ENCODE results near the gene COMT.

The COMT gene

DNA sequence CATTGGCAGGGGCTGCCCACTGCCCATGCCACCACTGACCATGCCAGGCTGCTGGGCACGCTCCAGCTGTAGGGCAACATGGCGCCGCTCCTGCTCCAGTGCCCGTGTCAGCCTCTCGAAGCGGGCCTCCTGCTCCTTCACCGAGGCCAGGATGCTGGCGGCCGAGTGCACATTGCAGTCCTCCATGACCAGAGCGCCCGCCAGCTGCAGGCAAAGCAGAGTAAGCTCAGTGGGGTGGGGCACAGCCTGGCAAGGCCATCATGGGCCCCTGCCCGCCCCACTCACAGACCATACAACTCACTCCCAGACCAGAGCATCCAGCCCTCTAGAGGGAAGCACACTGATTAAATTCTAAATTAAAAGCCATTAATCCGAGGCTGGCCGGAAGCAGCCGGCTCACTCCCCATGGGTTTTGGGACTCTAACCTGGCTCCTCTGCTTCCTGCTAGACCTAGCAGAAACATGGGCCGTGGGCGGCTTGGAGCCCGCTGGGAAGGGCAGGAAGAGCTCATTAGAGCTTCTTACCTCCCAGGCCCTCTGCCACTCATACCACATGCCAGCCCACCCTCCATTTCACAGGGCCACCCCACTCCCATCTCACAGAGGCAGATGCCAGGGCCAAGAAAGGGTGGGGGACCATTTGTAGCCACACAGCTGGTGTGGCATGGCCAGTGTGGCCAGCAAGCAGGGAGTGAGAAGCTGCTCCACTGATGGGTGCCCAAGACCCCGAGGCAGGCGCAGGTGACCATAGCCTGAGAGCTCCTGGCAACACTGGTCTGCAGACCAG lies 49.2 kb downstream of the COMT start:
- Histone ChIP-seq H3K9ac (ENCODE audit: low read depth, low read length) (no peak overlapping the region), H3K27me3 (ENCODE audit: insufficient read depth, low read length) (no peaks in the 10 kb centered on the region), H3K36me3 (ENCODE audit: insufficient read depth, low read length) (no peaks in the 10 kb centered on the region), H3K4me3 (ENCODE audit: low read length) (no peak overlapping the region), H3K9me3 (ENCODE audit: insufficient read depth, low read depth, low read length) (no peaks in the 10 kb centered on the region), H3K27ac (ENCODE audit: low read depth, low read length) (no peak overlapping the region), H3K4me1 (ENCODE audit: insufficient read depth, low read length) (peaks cover 5% of the 10 kb centered on the region; the same call in 1 of the 2 replicates)
- WGBS: 94% methylated on average over 20 of the region's 20 CpGs

DNA sequence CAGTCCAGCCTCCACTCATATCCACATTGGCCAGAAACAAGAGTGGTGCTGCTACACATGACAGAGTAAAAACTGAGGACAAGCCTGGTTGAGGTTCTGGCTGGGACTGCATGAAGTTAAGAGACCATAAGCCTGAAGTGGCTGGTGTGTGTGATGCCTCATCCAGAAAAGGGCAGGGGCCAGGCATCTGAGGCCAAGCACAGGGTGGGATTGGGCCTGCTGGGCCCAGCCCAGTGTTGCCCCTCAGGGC lies 49.7 kb downstream of the COMT start:
- Histone ChIP-seq H3K4me3 (ENCODE audit: low read length) (no peak overlapping the region), H3K4me1 (ENCODE audit: insufficient read depth, low read length) (no peaks in the 10 kb centered on the region), H3K9ac (ENCODE audit: low read depth, low read length) (no peak overlapping the region), H3K36me3 (ENCODE audit: insufficient read depth, low read length) (no peaks in the 10 kb centered on the region), H3K27ac (ENCODE audit: low read depth, low read length) (no peak overlapping the region), H3K9me3 (ENCODE audit: insufficient read depth, low read depth, low read length) (no peaks in the 10 kb centered on the region), H3K27me3 (ENCODE audit: insufficient read depth, low read length) (no peaks in the 10 kb centered on the region)

DNA sequence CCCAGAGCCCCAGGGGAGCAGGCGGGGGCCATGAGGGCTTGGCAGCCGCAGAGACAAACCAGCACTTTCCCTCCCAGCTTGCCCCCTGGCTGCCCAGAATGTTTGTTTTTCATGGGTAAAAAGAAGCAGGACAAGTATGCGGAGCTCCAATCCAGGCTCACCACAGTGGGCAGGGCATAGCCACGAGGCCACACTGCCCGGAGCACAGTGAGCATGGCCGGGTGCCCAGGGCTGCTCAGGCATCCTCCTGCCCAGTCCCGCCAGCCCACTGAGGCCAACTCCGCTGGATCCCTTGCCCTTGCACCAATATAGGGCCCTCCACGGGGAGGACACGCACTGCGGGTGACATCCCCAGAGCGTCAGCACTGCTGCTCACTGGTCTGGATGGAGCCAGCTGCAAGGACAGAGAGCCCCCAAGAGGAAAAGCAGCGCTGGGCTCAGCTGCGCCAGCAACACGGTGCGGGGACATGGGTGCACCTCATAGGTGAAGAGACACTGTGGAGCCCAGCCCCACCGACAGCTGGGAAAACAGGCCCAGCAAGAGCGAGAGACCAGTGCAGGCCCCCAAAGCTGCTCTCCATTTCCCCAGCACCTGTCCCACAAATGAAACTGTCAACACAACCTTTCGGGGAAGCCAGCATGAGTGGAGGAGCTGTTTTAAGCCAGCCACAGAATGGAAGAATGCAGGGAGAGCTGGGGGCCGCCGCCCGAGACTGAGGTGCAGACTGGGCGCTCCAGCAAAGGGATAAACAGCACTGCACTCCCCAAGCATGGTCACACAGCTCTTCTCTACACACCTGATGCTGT lies 50.3 kb downstream of the COMT start:
- no peak overlapping the region for H3K27ac ChIP-seq (ENCODE audit: low read depth, low read length)
- no peak overlapping the region for H3K9ac ChIP-seq (ENCODE audit: low read depth, low read length)
- no peaks in the 10 kb centered on the region for H3K36me3 ChIP-seq (ENCODE audit: insufficient read depth, low read length)
- no peaks in the 10 kb centered on the region for H3K27me3 ChIP-seq (ENCODE audit: insufficient read depth, low read length)
- whole genome bisulfite sequencing: 91% methylated on average over 23 of the region's 23 CpGs
- H3K9me3 ChIP-seq (ENCODE audit: insufficient read depth, low read depth, low read length): no peaks in the 10 kb centered on the region
- no peak overlapping the region for H3K4me3 ChIP-seq (ENCODE audit: low read length)
- no peaks in the 10 kb centered on the region for H3K4me1 ChIP-seq (ENCODE audit: insufficient read depth, low read length)

DNA sequence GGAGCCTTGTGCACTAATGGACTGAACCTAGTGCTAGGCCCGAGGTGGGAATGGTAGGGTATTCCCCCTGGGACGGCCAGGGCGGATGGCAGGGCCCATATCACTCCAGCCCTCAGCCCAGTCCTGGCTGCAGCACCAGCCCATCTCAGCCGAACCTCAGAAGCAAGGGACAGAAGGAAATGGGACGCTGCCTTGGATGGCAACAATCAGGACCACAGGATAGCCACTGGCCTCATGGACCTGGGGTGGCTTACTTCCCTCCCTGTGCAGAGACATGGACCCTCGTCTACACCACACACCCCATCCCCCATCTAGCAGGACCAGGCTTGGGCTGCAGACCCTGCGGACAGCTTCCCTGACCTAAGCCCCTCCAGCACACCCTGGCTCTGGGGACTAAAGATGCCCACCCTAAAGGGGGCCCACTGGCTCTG lies 50.9 kb downstream of the COMT start:
- 94% methylated on average over 7 of the region's 7 CpGs for WGBS
- no peaks in the 10 kb centered on the region for H3K4me1 ChIP-seq (ENCODE audit: insufficient read depth, low read length)
- H3K27me3 ChIP-seq (ENCODE audit: insufficient read depth, low read length): no peaks in the 10 kb centered on the region
- no peaks in the 10 kb centered on the region for H3K9me3 ChIP-seq (ENCODE audit: insufficient read depth, low read depth, low read length)
- H3K9ac ChIP-seq (ENCODE audit: low read depth, low read length): no peak overlapping the region
- H3K27ac ChIP-seq (ENCODE audit: low read depth, low read length): no peak overlapping the region
- no peak overlapping the region for H3K4me3 ChIP-seq (ENCODE audit: low read length)
- H3K36me3 ChIP-seq (ENCODE audit: insufficient read depth, low read length): no peaks in the 10 kb centered on the region

DNA sequence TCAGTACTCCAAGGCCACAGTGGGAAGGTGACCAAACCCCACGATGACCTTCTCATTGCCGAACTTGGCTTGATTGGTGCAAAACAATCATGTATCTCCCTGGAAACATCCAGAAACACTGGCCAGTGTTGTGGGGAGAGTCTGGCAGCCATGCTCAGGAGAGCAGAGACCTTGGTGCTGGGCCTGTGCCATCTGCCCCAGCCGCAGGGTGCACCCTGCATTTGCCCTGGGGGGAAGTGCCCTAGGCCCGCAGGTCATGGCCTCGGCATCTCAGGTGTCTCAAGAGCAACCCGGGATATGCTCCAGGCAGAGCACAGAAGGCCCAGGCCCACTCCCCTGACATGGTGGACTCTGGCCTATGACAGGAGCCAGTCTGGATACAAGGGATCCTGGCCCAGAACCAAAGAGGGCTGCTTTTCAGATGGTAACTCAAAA lies 51.4 kb downstream of the COMT start:
- Histone ChIP-seq H3K4me1 (ENCODE audit: insufficient read depth, low read length) (no peaks in the 10 kb centered on the region), H3K27ac (ENCODE audit: low read depth, low read length) (no peak overlapping the region), H3K36me3 (ENCODE audit: insufficient read depth, low read length) (no peaks in the 10 kb centered on the region), H3K4me3 (ENCODE audit: low read length) (no peak overlapping the region), H3K9ac (ENCODE audit: low read depth, low read length) (no peak overlapping the region), H3K27me3 (ENCODE audit: insufficient read depth, low read length) (no peaks in the 10 kb centered on the region), H3K9me3 (ENCODE audit: insufficient read depth, low read depth, low read length) (no peaks in the 10 kb centered on the region)
- WGBS: 93% methylated on average over 6 of the region's 6 CpGs

DNA sequence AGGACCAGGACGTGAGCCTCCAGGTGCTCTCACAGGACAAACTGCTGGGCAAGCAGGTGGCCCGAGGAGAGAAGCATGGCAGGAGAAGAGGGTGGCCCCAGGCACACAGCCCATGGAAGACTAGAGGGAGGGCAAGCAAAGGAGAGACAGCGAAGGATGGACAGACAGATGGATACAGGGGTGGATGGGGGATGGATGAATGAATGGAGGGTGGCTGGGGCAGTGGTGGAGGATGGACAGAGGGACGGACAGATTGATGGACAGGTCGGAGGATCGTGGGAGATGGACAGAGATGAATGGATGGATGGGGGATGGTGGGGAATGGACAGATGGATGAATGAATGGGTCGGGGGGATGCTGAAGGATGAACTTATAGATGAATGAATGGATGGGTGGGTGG lies 52.4 kb downstream of the COMT start:
- Histone ChIP-seq H3K27me3 (ENCODE audit: insufficient read depth, low read length) (no peaks in the 10 kb centered on the region), H3K36me3 (ENCODE audit: insufficient read depth, low read length) (no peaks in the 10 kb centered on the region), H3K9ac (ENCODE audit: low read depth, low read length) (no peak overlapping the region), H3K9me3 (ENCODE audit: insufficient read depth, low read depth, low read length) (no peaks in the 10 kb centered on the region), H3K4me1 (ENCODE audit: insufficient read depth, low read length) (peaks cover 8% of the 10 kb centered on the region; the same call in 1 of the 2 replicates), H3K4me3 (ENCODE audit: low read length) (no peak overlapping the region), H3K27ac (ENCODE audit: low read depth, low read length) (no peak overlapping the region)
- WGBS: 90% methylated on average over 7 of the region's 7 CpGs

DNA sequence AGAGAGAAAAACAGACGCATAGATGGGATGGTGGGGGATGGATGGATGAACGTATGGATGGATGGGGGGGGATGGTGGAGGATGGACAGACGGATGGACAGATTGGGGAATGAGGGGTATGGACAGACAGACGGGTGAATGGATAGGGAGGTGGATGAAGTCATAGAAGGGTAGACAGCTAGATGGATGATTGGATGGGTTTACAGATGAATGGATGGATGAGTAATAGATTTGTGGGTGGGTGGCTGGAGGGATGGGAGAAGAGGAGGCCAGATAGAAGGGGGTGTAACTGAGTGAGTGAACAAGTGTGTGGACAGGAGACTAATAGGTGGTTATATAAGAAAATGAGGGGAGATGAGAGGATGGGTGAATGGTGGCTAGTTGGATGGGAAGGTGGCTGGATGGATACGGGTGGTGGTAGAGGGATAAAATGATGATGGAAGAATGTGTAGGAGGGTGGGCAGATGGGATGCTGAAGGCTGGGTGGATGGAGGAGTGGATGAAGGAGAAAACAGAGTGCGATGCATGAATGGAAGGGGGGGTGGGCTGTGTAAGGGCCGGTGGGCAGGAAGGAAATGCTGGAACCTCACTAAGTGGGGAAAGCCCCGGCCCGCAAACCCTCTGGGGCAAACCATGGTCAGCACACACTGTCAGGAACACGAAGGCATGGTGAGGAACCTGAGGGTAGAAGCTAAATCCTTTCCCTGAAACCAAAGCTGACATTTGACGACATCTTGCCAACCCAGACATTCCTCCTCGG lies 53.5 kb downstream of the COMT start:
- Histone ChIP-seq H3K27ac (ENCODE audit: low read depth, low read length) (no peak overlapping the region), H3K9me3 (ENCODE audit: insufficient read depth, low read depth, low read length) (no peaks in the 10 kb centered on the region), H3K9ac (ENCODE audit: low read depth, low read length) (no peak overlapping the region), H3K27me3 (ENCODE audit: insufficient read depth, low read length) (no peaks in the 10 kb centered on the region), H3K4me1 (ENCODE audit: insufficient read depth, low read length) (peaks cover 12% of the 10 kb centered on the region), H3K4me3 (ENCODE audit: low read length) (no peak overlapping the region), H3K36me3 (ENCODE audit: insufficient read depth, low read length) (no peaks in the 10 kb centered on the region)
- WGBS: 92% methylated on average over 12 of the region's 12 CpGs

DNA sequence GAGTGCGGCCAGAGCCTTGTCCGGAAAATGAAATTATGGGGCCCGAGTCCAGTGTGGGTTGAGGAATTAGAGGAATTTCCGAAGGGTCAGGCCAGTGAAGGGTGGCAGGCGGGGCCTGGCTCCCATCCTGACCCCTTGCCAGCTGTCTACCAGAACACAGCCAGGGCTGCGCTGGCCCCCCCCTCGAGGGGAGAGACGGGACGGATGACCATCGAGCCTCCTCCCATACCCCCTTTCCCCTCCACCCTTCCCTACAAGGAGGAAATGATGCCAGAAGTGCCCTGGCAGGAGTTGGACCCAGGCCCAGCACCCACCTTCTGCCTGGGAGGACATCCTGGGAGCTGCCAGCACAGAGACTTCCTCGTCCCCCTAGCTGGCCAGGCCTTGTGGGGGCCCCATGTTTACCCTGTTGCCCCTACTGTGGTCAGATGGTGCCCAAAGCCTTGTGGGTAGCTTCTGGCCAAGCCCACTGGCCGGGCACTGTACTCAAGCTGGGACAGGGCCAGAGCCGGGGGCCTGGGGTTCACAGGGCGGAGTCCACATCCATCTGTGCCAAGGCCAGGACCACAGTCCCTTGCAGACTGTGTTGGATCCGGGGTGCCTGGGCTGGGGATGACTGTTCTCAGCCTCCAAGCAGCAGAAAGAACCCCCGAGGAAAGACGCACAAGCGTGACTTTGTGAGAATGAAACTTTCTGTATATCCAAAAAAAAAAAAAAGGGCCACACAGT lies 54.2 kb downstream of the COMT start:
- Histone ChIP-seq H3K27me3 (ENCODE audit: insufficient read depth, low read length) (no peaks in the 10 kb centered on the region), H3K4me1 (ENCODE audit: insufficient read depth, low read length) (peaks cover 19% of the 10 kb centered on the region), H3K9me3 (ENCODE audit: insufficient read depth, low read depth, low read length) (no peaks in the 10 kb centered on the region), H3K9ac (ENCODE audit: low read depth, low read length) (no peak overlapping the region), H3K4me3 (ENCODE audit: low read length) (no peak overlapping the region), H3K27ac (ENCODE audit: low read depth, low read length) (no peak overlapping the region), H3K36me3 (ENCODE audit: insufficient read depth, low read length) (no peaks in the 10 kb centered on the region)
- WGBS: 93% methylated on average over 18 of the region's 18 CpGs

DNA sequence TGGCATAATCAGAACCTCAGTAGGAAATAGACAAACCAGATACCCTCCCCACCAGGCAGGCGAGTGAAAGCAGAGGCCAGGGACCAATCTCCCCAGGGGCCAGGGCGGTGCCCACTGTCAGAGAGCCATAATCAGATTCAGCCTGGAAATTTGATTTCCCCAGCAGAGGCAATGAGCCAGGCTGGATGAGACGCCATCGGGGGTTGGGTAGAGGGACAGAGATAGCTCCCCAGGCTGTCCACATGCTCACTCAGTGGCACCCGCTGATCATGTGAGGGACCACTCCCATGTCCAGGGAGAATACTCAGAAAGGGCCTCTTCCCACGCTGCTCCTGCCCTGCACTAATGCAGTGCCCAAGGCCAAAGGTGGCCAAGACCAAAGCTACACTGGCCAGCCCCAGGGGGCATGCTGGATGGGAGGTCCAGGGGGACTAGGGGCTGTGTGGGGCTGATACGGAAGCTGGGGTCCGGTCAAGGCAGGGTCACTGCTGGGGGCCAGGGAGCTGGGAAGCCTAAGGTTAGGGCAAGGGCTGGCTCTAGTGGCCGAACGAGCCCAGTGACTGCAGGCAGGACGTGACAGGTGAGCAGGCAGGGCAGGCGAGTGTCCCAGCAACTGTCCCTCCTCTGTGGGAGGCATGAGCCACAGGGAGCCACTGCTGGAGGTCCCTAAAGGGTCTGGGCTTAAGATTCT lies 55.3 kb downstream of the COMT start:
- Histone ChIP-seq H3K9me3 (ENCODE audit: insufficient read depth, low read depth, low read length) (no peaks in the 10 kb centered on the region), H3K27me3 (ENCODE audit: insufficient read depth, low read length) (no peaks in the 10 kb centered on the region), H3K9ac (ENCODE audit: low read depth, low read length) (no peak overlapping the region), H3K36me3 (ENCODE audit: insufficient read depth, low read length) (no peaks in the 10 kb centered on the region), H3K4me3 (ENCODE audit: low read length) (no peak overlapping the region), H3K4me1 (ENCODE audit: insufficient read depth, low read length) (peaks cover 19% of the 10 kb centered on the region), H3K27ac (ENCODE audit: low read depth, low read length) (no peak overlapping the region)
- WGBS: 91% methylated on average over 12 of the region's 12 CpGs

DNA sequence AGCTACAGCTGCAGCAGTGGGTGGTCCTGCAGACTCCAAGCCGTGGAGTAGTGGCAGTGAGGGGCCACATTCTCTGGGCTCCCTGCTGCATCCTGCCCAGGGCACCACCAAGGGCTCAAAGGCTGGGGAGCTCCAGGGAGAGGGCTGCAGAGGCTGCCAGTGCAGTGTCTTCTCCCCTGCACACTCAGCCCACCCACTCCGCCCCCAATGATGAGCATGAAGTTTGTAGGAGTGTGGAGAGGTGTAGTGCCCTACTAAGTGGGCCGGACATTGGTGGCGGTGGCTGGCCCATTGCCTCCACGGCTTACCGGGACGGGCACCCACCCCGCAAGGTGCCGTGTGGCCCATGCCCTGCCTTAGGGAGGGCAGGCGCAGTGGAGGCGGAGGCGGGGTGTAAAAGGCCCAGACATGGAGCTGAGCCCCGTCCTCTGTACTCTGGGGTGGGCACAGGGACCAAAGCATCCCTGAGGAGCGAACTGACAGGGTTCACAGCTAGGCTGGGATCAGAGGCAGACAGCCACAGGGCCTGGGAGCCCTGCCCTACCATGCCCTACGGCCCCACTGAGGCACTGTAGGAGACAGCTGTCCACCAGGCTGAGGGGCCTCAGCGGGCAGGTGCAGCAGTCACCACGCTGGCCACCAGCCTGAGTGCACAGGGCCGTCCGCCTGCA lies 56.1 kb downstream of the COMT start:
- Histone ChIP-seq H3K4me1 (ENCODE audit: insufficient read depth, low read length) (peaks cover 19% of the 10 kb centered on the region), H3K27me3 (ENCODE audit: insufficient read depth, low read length) (no peaks in the 10 kb centered on the region), H3K9ac (ENCODE audit: low read depth, low read length) (no peak overlapping the region), H3K27ac (ENCODE audit: low read depth, low read length) (no peak overlapping the region), H3K36me3 (ENCODE audit: insufficient read depth, low read length) (no peaks in the 10 kb centered on the region), H3K4me3 (ENCODE audit: low read length) (no peak overlapping the region), H3K9me3 (ENCODE audit: insufficient read depth, low read depth, low read length) (no peaks in the 10 kb centered on the region)
- WGBS: 90% methylated on average over 19 of the region's 19 CpGs
